ENCODE results near the gene MADCAM1. TPM values are rescaled to one million over a fixed set of nuclear protein-coding genes. Genes with fewer than 3 reads are reported as not detected.
A peak's percentile ranks its signal among the peaks of the same experiment; 100 is the strongest.

The MADCAM1 gene
- total RNA-seq, 1 donor = 0.72 TPM

GRCh38 chr19:525857-526419 is 29.7 kb downstream of the MADCAM1 start:
- no peak for DNase-seq (ENCODE audit: insufficient read length, low spot score, missing footprints)
- Histone ChIP-seq H3K27me3 (ENCODE audit: insufficient read depth, low read length) (no peaks in the 10 kb centered on the region), H2AFZ (ENCODE audit: low read length) (no peak overlapping the region), H3K9me3 (ENCODE audit: low read depth, low read length) (no peaks in the 10 kb centered on the region), H3K4me1 (ENCODE audit: insufficient read depth, low read length) (peaks cover 3% of the 10 kb centered on the region), H3K36me3 (ENCODE audit: insufficient read depth, low read length) (no peaks in the 10 kb centered on the region), H3K4me3 (ENCODE audit: insufficient read depth, low read length) (no peak overlapping the region), H4K20me1 (ENCODE audit: insufficient read depth, low read length) (no peaks in the 10 kb centered on the region), H3K4me2 (ENCODE audit: insufficient read depth, low read length) (no peak overlapping the region), H3K79me2 (ENCODE audit: insufficient read depth, low read length) (no peaks in the 10 kb centered on the region), H3K27ac (ENCODE audit: low read depth, low read length) (no peak overlapping the region)
- TF ChIP-seq CTCF (IDR thresholded peaks at IDR 0.05; ENCODE audit: extremely low read depth, low read depth, low read length) = no peak

GRCh38 chr19:530134-531008 is 34.1 kb downstream of the MADCAM1 start:
- no peak for DNase-seq (ENCODE audit: insufficient read length, low spot score, missing footprints)
- H3K27ac ChIP-seq (ENCODE audit: low read depth, low read length) = peak overlapping the region; percentile 48
- no peak for TF ChIP-seq CTCF (IDR thresholded peaks at IDR 0.05; ENCODE audit: extremely low read depth, low read depth, low read length)

GRCh38 chr19:531009-531752 is 34.9 kb downstream of the MADCAM1 start:
- TF ChIP-seq CTCF (IDR thresholded peaks at IDR 0.05; ENCODE audit: extremely low read depth, low read depth, low read length) = no peak
- H4K20me1 ChIP-seq (ENCODE audit: insufficient read depth, low read length) = peaks cover 32% of the 10 kb centered on the region
- peak overlapping the region; percentile 89 for H3K4me3 ChIP-seq (ENCODE audit: insufficient read depth, low read length)
- DNase-seq (ENCODE audit: insufficient read length, low spot score, missing footprints) = peak; percentile 100
- no peaks in the 10 kb centered on the region for H3K9me3 ChIP-seq (ENCODE audit: low read depth, low read length)
- peak overlapping the region; percentile 86 for H3K4me2 ChIP-seq (ENCODE audit: insufficient read depth, low read length)
- no peaks in the 10 kb centered on the region for H3K27me3 ChIP-seq (ENCODE audit: insufficient read depth, low read length)
- peaks cover 2% of the 10 kb centered on the region for H3K36me3 ChIP-seq (ENCODE audit: insufficient read depth, low read length)
- peaks cover 44% of the 10 kb centered on the region for H3K79me2 ChIP-seq (ENCODE audit: insufficient read depth, low read length)
- H2AFZ ChIP-seq (ENCODE audit: low read length) = peak overlapping the region; percentile 80
- peak overlapping the region; percentile 48 for H3K27ac ChIP-seq (ENCODE audit: low read depth, low read length)
- peaks cover 10% of the 10 kb centered on the region for H3K4me1 ChIP-seq (ENCODE audit: insufficient read depth, low read length)

More at GRCh38 chr19:530134-531008, 34.1 kb downstream of the MADCAM1 start:
- Histone ChIP-seq H3K9me3 (ENCODE audit: low read depth, low read length) (no peaks in the 10 kb centered on the region), H3K79me2 (ENCODE audit: insufficient read depth, low read length) (peaks cover 36% of the 10 kb centered on the region), H3K27me3 (ENCODE audit: insufficient read depth, low read length) (no peaks in the 10 kb centered on the region), H3K4me3 (ENCODE audit: insufficient read depth, low read length) (peak overlapping the region; percentile 89), H4K20me1 (ENCODE audit: insufficient read depth, low read length) (peaks cover 27% of the 10 kb centered on the region), H3K36me3 (ENCODE audit: insufficient read depth, low read length) (no peaks in the 10 kb centered on the region), H3K4me2 (ENCODE audit: insufficient read depth, low read length) (peak overlapping the region; percentile 86), H2AFZ (ENCODE audit: low read length) (peak overlapping the region; percentile 80), H3K4me1 (ENCODE audit: insufficient read depth, low read length) (peaks cover 10% of the 10 kb centered on the region)

Data from osteoblast (primary cell).